ENCODE results near the gene C17orf67. TPM values are rescaled to one million over a fixed set of nuclear protein-coding genes. Genes with fewer than 3 reads are reported as not detected.

The C17orf67 gene
- total and polyA plus RNA-seq, 9 of the 15 experiments (the other 6 are each of a cell fraction or from before 2014, with no cell fraction given), result 0.07 to 1.7 (median 0.59) TPM

DNA sequence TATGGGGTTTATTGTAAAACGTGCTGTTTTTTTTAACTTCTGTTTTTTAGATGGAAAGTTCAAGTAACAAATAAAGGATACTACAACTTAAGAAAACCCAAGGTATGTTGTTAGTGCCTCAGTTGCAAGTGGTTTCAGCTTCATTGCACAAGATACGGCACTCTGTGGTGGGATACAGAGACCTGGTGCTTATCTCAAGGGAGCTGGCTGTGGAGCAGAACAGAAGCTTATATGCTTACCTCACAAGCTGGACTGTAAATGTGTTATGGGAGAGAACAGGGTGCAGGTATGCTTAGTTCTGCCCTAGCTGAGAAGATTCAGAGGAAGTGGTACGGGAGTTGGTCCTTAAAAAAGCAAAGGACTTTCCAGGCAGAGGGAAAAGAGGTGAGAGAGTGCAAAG, 15.4 kb upstream of the C17orf67 start:
- no peak for DNase-seq (ENCODE audit: extremely low read depth in 1 of 4, low spot score in 3 of 4)
- Histone ChIP-seq H3K79me2 (ENCODE audit: control insufficient read depth, insufficient read depth, low read length) (no peaks in the 10 kb centered on the region), H4K20me1 (replicated peaks; ENCODE audit: control insufficient read depth, insufficient read depth, low read length) (no peaks in the 10 kb centered on the region), H2AFZ (ENCODE audit: low read depth, low read length) (no peak overlapping the region), H3K4me1 (replicated peaks in 1 of 2; ENCODE audit: control insufficient read depth in 2 of 2, insufficient read depth in 2 of 2, low read length in 2 of 2) (no peaks in the 10 kb centered on the region), H3K9ac (ENCODE audit: insufficient read depth in 1 of 2, low read depth in 2 of 2, low read length in 2 of 2) (no peak overlapping the region), H3K9me1 (ENCODE audit: control insufficient read depth, insufficient read depth, low read length) (no peaks in the 10 kb centered on the region), H3K27me3 (ENCODE audit: control insufficient read depth in 2 of 2, insufficient read depth in 2 of 2, low read length in 2 of 2) (no peaks in the 10 kb centered on the region), H3K4me3 (no peak overlapping the region), H3K27ac (ENCODE audit: extremely low read depth, low read depth, low read length) (no peak overlapping the region), H3K4me2 (ENCODE audit: insufficient read depth, low read length) (no peak overlapping the region), H3K36me3 (ENCODE audit: control insufficient read depth, insufficient read depth, low read length) (peaks cover 65% of the 10 kb centered on the region), H3K9me3 (replicated peaks; ENCODE audit: control insufficient read depth, insufficient read depth, low read depth, low read length) (no peaks in the 10 kb centered on the region)
- no TSS peak for BruUV-seq (replicated peaks)
- POLR2A ChIA-PET, result interaction anchor here (0.7 to 4.8 kb wide), 2 partner anchors 13 to 28 kb away, joined by 3 to 24 read pairs; partner anchors contain the start of genes C17orf67 and DGKE
- intact Hi-C loops (cut with micrococcal nuclease), result no loop called here
- no peak for ATAC-seq
- CTCF ChIA-PET (ENCODE audit: low intra/inter-chr PET ratio), result no interaction called here
- no peak for FAIRE-seq
- WGBS (ENCODE audit: insufficient coverage, low coverage, missing lambda C conversion rate), result 52% methylated on average over 3 of the region's 3 CpGs
- in situ Hi-C loops (cut with MboI), result no loop called here
- no peak for TF ChIP-seq RCOR1 (IDR thresholded peaks at IDR 0.05; ENCODE audit: borderline replicate concordance in 1 of 2, low read depth in 2 of 2, low read length in 2 of 2)
- TF ChIP-seq, protein P1, sequence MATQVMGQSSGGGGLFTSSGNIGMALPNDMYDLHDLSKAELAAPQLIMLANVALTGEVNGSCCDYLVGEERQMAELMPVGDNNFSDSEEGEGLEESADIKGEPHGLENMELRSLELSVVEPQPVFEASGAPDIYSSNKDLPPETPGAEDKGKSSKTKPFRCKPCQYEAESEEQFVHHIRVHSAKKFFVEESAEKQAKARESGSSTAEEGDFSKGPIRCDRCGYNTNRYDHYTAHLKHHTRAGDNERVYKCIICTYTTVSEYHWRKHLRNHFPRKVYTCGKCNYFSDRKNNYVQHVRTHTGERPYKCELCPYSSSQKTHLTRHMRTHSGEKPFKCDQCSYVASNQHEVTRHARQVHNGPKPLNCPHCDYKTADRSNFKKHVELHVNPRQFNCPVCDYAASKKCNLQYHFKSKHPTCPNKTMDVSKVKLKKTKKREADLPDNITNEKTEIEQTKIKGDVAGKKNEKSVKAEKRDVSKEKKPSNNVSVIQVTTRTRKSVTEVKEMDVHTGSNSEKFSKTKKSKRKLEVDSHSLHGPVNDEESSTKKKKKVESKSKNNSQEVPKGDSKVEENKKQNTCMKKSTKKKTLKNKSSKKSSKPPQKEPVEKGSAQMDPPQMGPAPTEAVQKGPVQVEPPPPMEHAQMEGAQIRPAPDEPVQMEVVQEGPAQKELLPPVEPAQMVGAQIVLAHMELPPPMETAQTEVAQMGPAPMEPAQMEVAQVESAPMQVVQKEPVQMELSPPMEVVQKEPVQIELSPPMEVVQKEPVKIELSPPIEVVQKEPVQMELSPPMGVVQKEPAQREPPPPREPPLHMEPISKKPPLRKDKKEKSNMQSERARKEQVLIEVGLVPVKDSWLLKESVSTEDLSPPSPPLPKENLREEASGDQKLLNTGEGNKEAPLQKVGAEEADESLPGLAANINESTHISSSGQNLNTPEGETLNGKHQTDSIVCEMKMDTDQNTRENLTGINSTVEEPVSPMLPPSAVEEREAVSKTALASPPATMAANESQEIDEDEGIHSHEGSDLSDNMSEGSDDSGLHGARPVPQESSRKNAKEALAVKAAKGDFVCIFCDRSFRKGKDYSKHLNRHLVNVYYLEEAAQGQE (IDR thresholded peaks at IDR 0.05; ENCODE audit: borderline replicate concordance), result no peak
- TF ChIP-seq, protein P1 (CRISPR knock-in tag; IDR thresholded peaks at IDR 0.05; ENCODE audit: low read depth), result no peak
- no peak for TF ChIP-seq CSDE1 (IDR thresholded peaks at IDR 0.05)
- no peak for TF ChIP-seq ZNF79 (CRISPR knock-in tag; IDR thresholded peaks at IDR 0.05; ENCODE audit: low read depth)
- no peak for TF ChIP-seq NCOR1 (IDR thresholded peaks at IDR 0.05)
- no peak for TF ChIP-seq NR2F6 (CRISPR knock-in tag; IDR thresholded peaks at IDR 0.05)
- no peak for TF ChIP-seq PURB (CRISPR knock-in tag; IDR thresholded peaks at IDR 0.05; ENCODE audit: low read depth)
- no peak for TF ChIP-seq NR4A1 (CRISPR knock-in tag; IDR thresholded peaks at IDR 0.05)
- TF ChIP-seq NR4A1 (tag; IDR thresholded peaks at IDR 0.05), result no peak
- no peak for TF ChIP-seq THRAP3 (IDR thresholded peaks at IDR 0.05; ENCODE audit: borderline replicate concordance)
- TF ChIP-seq, protein P2, sequence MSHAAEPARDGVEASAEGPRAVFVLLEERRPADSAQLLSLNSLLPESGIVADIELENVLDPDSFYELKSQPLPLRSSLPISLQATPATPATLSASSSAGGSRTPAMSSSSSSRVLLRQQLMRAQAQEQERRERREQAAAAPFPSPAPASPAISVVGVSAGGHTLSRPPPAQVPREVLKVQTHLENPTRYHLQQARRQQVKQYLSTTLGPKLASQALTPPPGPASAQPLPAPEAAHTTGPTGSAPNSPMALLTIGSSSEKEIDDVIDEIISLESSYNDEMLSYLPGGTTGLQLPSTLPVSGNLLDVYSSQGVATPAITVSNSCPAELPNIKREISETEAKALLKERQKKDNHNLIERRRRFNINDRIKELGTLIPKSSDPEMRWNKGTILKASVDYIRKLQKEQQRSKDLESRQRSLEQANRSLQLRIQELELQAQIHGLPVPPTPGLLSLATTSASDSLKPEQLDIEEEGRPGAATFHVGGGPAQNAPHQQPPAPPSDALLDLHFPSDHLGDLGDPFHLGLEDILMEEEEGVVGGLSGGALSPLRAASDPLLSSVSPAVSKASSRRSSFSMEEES (CRISPR knock-in tag; IDR thresholded peaks at IDR 0.05), result no peak
- TF ChIP-seq, protein P3, sequence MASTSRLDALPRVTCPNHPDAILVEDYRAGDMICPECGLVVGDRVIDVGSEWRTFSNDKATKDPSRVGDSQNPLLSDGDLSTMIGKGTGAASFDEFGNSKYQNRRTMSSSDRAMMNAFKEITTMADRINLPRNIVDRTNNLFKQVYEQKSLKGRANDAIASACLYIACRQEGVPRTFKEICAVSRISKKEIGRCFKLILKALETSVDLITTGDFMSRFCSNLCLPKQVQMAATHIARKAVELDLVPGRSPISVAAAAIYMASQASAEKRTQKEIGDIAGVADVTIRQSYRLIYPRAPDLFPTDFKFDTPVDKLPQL (IDR thresholded peaks at IDR 0.05; ENCODE audit: extremely low read depth, insufficient read length), result no peak
- TF ChIP-seq HNRNPH1 (optimal IDR thresholded peaks at IDR 0.05; ENCODE audit: low read depth, low read length), result no peak
- TF ChIP-seq RFX7 (CRISPR knock-in tag; IDR thresholded peaks at IDR 0.05), result no peak

Measured in K562 (cell line).